ENCODE measurements around the gene RYR3.

Gene RYR3

DNA sequence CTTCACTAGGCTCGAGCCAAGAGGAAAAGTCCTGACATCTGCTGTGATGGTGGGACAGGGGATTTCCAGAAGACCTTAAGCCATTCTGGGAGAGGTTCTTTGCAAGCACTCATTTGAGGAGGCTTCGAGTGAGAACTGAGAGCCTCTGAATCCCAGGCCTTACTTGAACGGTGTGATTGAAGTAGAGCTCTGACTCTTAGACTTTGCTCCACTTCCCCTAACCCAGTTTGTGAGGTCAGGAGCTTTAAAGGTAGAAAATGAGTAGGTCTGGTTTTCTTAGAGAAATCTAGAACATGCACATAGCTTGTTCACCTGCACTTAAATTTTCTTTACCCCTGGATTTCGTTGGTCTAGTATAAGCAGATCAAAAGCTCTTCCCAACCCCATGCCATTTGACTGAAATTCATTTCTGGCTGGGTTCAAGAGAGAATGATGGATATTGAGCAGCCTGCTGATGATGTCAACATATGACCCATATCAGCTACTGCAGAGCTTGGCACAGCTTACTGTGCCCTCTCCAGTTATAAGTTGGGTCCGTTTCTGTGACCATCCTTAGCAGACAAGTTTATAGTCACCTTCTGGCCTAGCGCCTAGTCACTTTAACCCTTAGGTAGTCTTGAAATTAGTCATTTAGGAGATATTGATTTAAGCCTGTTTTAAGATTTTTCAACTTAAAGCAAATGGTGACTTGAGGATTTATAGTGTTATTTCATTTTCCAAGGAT, 428.3 kb downstream of the RYR3 start:
- in situ Hi-C loops (cut with HindIII; ENCODE audit: low sequenced_read_pairs): loop anchor here (25.0 kb wide), 1 partner anchor 248 kb away; no protein-coding TSS in a partner anchor

DNA sequence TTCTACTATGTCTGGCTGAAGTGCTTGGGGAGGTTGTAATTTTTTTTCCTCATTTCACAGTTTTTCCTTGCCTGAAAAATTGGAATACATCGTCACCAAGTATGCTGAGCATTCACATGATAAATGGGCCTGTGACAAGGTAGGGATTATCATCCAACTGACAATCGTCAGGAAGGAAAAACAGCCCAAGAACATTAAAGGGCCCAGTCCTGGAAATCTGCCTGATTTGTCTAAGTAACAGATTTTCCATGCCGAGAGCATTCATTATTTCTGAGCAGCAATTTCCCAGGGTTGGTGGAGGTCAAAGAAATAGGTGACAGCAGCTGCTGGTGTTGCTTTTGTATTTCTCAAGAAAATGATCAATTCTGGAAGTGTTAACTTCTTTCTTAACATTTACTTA, 431.5 kb downstream of the RYR3 start:
- in situ Hi-C loops (cut with HindIII; ENCODE audit: low sequenced_read_pairs): loop anchor here (25.0 kb wide), 1 partner anchor 245 kb away; no protein-coding TSS in a partner anchor

DNA sequence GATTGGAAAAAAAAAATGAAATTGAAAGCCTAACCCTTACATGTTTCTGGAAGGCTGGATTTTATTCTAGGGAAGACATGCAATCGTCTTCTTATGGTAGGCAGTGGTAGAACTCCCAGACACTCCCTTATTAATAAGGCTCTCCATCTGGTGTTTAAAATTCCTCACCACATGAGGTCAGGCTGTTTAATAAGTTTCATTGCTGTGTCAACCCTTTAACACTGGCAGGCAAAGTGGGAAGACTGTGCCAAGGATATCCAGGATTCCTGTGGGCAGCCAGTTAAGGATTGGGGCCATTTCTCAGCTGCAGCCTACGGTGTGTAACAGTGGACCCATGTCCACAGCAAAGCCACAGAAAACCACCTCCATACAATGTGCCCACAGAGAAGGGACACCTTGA, 432.0 kb downstream of the RYR3 start:
- in situ Hi-C loops (cut with HindIII; ENCODE audit: low sequenced_read_pairs): loop anchor here (25.0 kb wide), 1 partner anchor 245 kb away; no protein-coding TSS in a partner anchor

DNA sequence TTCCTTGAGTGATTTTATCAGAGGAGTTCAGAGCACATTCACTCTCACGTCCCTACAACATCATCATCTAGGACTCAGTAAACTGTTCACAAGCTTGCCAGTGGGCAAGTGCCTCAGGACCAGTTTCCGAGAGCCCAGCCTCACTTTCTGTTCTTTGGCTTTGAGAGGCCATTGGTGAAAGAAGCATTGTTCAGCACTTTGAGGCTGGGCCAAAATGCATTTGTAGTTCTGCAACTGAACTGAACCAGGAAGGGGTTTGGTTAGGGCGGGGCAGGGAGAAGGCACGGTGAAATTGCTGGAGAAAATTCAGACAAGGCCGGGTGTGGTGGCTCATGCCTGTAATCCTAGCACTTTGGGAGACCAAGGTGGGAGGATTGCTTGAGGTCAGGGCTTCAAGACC, 435.4 kb downstream of the RYR3 start:
- in situ Hi-C loops (cut with HindIII; ENCODE audit: low sequenced_read_pairs): loop anchor here (25.0 kb wide), 1 partner anchor 241 kb away; no protein-coding TSS in a partner anchor

DNA sequence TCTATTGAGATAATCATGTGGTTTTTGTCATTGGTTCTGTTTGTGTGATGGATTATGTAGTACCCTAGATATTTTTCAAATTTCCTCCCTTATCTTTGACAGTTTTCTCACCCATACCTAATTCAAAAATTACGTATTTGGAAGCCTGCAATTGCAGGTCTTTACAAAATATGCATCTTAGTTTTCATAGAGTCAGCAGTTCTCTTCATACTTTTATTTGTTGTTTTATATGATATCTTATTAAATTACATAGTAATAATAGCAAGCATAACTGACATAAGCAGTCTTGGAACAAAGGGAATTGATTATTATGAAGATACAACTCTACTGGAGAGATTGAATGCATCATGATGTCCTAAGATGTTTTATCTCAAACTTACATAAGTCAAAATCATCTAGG, 442.2 kb downstream of the RYR3 start:
- in situ Hi-C loops (cut with HindIII; ENCODE audit: low sequenced_read_pairs): no loop called here

DNA sequence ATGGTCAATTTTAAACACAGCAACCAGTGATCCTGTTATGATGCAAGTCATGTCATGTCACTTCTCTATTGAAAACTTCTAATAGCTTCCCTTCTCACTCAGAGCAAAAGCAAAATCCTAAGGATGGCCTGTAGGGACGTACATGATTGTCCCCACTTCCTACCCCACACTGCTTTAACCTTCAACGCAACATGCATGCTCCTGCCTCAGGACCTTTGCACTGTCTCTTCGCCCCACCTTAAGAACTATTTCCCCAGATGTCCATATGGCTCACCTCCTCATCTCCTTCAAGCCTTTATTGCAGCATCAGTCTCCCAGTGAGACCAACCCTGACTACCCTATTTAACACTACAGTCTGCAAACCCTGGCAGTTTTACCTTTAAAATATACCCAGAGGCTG, 443.5 kb downstream of the RYR3 start:
- in situ Hi-C loops (cut with HindIII; ENCODE audit: low sequenced_read_pairs): no loop called here

DNA sequence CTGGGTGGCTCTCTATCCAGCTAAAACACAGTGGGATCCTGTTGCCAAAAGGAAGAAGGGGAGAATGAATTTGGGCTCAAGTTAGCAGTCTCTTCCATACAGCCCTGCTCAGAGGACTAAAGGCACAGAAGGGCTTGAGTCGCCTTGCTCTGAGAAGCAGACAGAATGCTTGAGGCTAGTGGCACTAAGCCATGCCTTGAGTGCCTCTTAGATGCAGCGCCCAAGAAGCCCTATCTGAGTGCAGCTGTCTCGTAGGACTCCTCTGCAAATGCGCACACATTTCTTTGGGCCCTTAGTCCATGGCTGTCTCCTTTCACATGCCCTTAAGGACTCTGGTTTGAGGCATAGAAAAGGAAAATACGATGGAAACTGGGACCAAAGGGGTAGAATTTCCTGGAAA, 446.2 kb downstream of the RYR3 start:
- in situ Hi-C loops (cut with HindIII; ENCODE audit: low sequenced_read_pairs): no loop called here

DNA sequence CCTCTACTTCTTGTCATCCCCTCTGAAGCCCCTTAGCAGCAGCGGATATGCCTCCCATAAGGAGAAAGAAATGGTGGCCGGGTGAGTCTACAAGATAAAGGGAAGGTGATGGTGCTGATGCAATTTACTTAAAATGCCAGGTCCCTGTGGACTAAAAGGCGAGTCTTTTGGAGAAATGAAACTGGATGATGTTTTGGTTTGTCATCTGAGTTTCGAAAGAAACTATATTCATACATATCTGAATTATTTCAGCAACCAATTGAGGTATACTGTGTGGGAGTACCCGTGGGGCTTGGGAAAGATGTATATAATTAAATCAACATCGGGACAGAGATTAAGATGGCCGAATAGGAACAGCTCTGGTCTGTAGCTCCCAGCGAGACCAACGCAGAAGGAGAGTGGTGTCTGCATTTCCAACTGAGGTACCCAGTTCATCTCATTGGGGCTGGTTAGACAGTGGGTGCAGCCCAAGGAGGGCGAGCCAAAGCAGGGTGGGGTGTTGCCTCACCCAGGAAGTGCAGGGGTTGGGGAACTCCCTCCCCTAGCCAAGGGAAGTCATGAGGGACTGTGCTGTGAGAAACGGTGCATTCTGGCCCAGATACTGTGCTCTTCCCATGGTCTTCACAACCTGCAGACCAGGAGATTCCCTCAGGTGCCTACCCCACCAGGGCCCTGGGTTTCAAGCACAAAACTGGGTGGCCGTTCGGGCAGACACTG, 446.9 kb downstream of the RYR3 start:
- in situ Hi-C loops (cut with HindIII; ENCODE audit: low sequenced_read_pairs): no loop called here

DNA sequence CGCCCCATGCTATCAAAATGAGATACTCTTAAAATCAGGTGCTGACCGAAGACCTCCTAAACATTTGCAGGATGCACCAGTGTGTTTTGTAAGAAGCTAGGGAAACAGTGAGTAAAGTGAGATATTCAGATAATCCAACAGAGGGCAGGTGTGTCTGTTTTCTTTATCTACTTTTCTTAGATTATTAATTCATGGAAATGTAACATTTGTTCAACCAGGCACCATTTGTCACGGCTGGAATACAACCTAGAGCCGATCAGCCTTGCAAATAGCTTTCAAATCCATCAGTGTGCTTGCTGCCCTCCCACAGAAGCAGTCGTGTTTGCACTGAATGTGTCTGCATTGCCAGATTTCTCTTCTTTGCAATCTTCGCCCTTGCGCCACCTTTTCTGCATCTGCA, 455.6 kb downstream of the RYR3 start:
- in situ Hi-C loops (cut with HindIII; ENCODE audit: low sequenced_read_pairs): no loop called here

DNA sequence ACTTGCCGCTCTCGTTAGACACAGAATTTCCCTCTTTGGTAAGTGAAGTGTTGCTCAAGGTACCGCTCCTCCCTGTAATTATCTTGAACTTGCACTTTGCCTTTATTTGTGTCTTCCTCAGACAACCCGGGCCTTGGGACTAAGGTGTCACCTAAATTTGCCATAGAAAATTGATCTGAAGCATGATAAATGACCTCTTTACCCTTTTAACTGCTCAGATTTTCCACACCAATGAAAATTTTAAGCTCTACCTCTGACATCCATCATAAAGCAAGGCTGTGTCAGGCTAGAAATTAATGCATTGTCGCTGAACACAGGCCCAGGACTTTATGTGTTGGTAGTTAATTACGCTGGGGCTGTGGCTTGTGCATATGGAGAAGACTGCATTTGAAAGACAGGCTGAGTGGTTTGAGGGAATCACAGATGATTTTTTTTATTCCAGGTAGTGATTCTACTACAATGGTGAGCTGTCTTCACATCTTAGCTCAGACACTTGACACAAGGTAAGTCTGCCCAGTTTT, 458.0 kb downstream of the RYR3 start:
- in situ Hi-C loops (cut with HindIII; ENCODE audit: low sequenced_read_pairs): no loop called here

DNA sequence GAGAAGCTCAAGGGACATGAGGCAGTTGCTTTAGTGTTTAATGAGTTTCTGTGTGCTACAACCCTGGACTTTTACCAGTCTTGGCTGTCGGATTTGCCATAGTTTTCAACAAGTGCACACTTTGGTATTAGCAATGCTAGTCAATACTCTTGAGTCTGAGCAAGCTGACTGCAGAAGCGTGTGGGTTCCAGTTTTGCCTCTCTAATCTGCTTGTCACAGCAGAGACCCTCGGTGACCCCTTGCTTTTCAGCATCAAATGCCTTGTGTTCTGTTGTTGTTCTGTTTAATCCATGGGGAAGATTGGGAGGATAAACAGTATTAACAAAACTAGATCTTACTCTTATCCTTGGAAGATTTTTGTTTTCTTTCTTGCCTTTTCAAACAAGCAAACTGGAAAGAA, 463.2 kb downstream of the RYR3 start:
- in situ Hi-C loops (cut with HindIII; ENCODE audit: low sequenced_read_pairs): no loop called here

DNA sequence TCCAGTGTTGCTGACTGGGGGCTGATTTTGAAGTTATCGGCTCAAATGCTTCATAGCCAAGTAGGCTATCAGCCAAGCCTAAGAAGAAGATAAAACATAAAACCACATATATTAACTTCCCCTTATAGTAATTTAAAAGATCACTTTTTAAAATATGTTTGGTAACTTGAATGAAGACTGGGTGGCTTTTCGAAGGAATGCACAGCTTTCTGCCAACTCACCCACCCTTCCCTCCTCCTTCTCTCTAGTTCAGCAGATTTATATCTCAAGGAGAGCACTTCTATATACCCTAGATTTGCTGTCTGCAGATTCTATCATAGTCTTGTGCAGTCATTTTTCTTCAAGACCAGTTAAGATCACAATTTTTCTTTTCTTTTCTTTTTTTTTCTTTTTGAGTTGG, 468.1 kb downstream of the RYR3 start:
- in situ Hi-C loops (cut with HindIII; ENCODE audit: low sequenced_read_pairs): no loop called here

DNA sequence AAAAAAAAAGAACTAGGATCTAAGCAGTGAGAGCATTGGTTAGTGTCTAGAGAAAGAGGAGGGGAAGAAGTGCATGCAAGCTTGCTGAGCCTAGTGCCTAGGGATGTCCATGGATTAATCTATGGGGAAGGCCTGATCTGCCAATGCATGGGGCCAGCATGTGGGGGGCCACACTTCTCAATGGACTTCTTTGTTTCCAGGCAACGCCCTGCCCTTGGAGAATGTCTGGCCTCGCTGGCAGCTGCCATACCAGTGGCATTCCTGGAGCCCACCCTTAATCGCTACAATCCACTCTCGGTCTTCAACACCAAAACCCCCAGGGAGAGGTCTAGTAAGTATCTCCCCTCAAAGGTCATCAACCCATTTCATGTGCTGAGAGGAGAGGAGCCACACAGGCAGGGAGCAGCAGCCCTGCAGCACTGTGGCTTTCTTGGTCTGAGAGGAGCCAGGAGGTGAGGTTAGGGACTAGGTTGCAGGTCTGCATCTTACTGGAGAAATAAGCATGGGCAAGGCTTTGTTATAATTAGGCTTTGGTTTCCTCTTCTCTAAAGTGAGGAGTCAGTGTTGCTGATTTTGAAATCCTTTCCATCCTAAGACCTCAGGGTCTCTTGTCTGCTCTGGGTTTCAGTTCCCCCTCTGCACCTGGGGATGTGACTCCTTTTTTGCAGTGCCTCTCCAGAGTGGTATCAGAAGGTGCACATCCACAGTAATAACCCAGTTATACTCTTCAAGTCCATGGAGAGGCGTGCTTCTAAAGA, 469.4 kb downstream of the RYR3 start:
- in situ Hi-C loops (cut with HindIII; ENCODE audit: low sequenced_read_pairs): no loop called here

DNA sequence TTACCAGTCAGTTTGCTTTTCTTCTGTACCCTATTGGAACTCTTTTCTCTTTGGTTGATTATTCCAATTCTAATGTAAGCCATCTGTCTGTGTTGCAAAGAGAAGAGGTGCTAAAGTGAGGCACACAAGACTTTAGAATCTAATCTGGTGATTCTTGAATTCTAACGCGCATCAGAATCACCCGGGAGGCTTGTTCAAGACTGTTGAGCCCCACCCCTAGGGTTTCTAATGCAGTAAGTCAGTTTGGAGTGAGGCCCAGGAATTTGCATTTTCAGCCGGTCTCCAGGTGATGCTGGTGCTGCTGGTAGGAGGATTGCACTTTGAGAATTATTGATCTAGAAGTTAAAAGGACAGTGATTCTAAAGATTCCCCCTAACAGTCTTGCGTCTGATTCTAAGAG, 472.2 kb downstream of the RYR3 start:
- in situ Hi-C loops (cut with HindIII; ENCODE audit: low sequenced_read_pairs): no loop called here

DNA sequence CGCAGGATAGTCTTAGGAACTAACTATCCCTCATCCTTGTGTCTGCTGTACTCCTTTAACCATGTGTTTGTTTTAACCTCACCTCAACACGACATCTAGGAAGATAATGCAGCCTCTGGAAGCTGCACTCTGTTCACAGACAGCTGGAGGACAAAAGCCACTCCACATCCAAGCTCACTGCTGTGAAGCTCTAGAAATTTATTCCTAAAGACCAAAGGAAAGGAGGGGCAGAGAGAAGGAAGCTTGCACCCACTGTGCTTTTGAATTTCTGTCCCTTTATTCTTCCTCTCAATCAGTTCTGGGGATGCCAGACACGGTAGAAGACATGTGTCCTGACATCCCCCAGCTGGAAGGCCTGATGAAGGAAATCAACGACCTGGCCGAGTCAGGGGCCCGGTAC, 474.6 kb downstream of the RYR3 start:
- in situ Hi-C loops (cut with HindIII; ENCODE audit: low sequenced_read_pairs): no loop called here

DNA sequence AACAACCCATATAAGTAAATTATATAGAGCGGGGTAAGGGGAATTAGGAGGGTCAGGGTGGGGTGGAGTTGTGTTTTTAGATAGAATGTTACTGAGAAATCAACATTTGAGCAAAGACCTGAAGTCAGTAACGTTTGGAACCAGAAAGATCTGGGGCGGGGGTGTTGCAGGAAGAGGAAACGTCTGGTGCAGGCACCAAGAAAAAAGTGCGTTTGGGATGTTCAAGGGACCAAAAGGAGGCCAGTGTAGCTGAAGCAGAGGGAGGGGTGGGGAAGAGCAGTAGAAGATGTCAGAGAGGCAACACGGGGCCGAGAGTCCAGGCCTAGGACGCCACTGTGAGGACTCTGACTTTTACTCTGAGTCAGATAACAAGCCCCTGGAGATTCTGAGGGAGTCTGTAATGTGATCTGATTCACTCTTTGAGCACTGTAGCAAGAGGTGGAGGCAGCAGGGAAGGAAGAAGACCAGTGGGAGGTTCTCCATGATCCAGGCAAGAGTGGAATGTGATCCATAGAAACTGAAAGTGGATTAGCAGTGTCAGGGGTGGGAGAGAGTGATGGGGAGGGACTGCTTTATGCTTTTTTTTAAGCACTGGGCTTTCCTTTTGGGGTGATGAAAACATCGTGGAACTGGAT, 478.3 kb downstream of the RYR3 start:
- in situ Hi-C loops (cut with HindIII; ENCODE audit: low sequenced_read_pairs): no loop called here

DNA sequence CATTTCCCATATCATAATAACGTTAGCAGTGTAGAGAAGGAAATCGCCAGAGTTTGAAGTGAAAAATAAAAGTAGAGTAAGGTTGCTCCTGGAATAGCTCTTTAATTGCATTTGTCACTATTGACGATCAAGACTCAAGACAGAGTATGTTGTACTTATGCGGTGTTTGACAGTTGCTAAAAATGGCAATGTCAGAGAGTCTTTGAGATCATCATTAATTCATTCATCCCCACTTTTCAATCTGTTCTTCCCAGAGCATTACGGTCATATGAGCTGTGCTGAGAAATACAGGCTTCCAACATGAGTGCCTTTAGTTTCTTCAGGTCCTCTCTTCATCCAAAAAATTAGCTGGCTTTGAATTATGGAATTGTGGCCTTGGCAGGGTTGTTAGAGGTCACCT, 483.7 kb downstream of the RYR3 start:
- in situ Hi-C loops (cut with HindIII; ENCODE audit: low sequenced_read_pairs): no loop called here

DNA sequence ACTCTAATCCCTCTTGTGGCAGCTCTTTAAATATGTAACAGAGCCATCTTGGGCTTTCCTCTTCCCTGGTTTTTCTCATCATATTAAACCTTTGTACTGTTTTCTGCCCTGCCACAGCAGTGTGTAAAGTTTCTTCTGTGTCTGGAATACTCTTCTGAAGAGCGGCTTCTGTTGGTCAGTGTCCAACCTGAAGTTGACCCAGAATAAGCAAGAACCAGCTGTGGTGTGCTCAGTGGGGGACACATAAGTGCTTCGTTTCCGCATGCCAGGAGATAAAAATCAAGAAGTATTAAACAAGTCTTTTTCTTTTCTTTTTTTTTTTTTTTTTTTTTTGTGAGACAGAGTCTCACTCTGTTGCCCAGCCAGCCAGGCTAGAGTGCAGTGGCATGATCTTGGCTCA, 484.3 kb downstream of the RYR3 start:
- in situ Hi-C loops (cut with HindIII; ENCODE audit: low sequenced_read_pairs): no loop called here

DNA sequence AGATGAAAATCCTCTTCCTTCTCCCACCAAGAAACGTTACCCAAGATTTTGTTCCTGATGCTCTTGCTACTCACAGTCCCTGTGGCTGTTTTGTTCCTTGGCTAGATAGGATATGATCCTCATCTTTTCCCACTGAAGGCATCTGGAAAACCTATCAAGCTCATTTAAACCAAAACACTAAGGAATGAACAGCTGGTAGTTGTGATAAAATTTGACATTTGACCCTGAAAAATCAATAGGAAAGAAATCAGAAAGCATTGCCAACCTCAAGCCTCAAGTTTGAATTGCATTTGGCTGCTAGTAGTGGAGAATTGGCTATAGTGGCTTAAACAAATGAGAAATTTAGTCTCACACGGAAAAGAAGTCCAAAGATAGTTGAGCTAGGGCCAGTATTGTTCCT, 486.9 kb downstream of the RYR3 start:
- in situ Hi-C loops (cut with HindIII; ENCODE audit: low sequenced_read_pairs): no loop called here

DNA sequence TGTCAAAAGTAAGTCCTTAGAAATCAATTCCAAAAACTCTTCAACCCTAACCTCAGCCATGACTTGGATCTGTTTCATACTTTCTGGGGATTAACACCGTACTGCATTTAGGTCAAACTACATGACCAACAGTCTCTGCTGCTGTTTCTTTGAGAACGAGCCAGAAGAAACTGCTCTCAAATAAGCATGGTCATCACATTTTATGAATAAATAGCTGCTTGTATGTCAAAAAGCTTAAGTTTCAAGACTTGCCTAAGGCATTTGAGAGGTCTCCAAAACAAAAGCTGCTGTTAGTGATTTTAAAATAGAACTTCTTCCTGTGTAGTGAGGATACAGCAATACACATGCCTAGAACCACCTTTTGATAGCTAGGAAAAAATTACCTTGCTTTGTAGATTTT, 491.2 kb downstream of the RYR3 start:
- in situ Hi-C loops (cut with HindIII; ENCODE audit: low sequenced_read_pairs): no loop called here

DNA sequence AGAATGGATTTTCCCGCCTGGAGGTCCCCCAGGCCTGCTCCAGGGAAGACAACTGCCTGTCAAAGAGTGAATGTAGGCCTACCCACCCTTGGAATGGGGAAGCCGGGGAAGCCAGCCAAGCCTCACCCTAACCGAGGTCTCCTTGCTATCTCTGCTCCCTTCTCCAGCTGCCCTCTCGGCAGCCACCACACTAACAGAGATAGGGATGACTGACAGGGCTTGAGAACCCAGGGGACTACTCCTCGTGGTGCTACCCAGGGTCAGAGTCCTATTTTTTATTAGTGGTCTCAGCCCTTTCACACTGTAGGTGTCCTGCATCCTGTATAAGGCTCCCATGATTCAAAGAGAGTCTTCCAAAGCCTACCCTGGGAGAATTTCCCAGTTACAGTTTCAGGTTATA, 496.9 kb downstream of the RYR3 start:
- in situ Hi-C loops (cut with HindIII; ENCODE audit: low sequenced_read_pairs): no loop called here
